RWPE1 (cell line): ENCODE measurements around the gene MYOG.

Source experiments
- CTCF ChIA-PET: fragments of 350-600 bp; sonication (Branson Sonifier 250); formaldehyde crosslinking; extraction: SDS; loops from one replicate; lab custom pipeline; 2021; lab: Yijun Ruan, JAX
- POLR2A ChIA-PET: fragments of 400-600 bp; formaldehyde crosslinking; extraction: SDS; loops from one replicate; lab custom pipeline; 2020; ENCODE audit warnings: antibody characterized with exemption; ENCODE audit not compliant: low non-redundant PET; lab: Yijun Ruan, JAX
- DNase-seq: peaks from one replicate; pipeline ENCODE4 v3.0.0; 2012; ENCODE audit warnings: low spot score
- H3K27ac ChIP-seq: fragments of 450-650 bp; 2 replicates; pipeline ENCODE4 v1.5.1; 2017
- TF ChIP-seq, protein P1 (sequence below): fragments of 450-650 bp; conservative IDR thresholded peaks from 2 replicates; pipeline ENCODE4 v1.5.1; 2017; ENCODE audit warnings: low read depth, mild to moderate bottlenecking

Gene MYOG

DNA sequence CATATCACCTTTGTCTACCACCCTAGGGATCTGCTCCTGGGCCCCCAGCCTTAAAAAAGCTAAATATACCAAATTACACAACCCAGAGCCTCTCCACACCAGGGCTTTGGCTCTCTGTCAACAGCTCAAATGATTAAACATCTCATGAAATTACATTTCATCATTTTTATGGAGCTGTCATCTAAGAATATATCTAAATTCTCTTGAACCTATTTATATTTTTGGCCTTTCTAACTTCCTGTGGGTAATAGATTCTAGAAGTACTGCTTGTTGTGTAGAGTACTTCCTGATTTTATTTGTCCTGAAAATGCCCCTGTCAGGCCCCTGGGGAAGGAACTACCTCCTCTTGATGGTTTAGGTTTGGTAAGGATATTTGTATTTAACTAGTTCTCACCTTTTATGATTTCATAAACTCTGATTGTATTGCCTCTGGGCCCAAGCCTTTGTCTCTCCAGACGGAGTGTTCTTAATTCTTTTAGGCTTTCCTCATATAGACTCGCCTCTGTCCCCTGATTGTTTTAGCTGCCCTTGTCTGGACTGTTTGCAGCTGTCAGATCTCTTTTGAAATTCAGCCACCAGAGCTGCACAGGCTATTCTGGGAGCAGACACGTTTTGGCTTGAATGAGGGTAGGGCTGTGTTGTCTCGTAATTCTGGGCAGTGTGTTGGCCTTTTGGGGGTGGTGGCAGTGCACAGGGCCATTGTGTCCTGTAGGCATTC is 16.6 kb downstream of the MYOG start:
- TF ChIP-seq, protein P1, sequence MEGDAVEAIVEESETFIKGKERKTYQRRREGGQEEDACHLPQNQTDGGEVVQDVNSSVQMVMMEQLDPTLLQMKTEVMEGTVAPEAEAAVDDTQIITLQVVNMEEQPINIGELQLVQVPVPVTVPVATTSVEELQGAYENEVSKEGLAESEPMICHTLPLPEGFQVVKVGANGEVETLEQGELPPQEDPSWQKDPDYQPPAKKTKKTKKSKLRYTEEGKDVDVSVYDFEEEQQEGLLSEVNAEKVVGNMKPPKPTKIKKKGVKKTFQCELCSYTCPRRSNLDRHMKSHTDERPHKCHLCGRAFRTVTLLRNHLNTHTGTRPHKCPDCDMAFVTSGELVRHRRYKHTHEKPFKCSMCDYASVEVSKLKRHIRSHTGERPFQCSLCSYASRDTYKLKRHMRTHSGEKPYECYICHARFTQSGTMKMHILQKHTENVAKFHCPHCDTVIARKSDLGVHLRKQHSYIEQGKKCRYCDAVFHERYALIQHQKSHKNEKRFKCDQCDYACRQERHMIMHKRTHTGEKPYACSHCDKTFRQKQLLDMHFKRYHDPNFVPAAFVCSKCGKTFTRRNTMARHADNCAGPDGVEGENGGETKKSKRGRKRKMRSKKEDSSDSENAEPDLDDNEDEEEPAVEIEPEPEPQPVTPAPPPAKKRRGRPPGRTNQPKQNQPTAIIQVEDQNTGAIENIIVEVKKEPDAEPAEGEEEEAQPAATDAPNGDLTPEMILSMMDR, result no peak
- no peak for DNase-seq
- ChIA-PET POLR2A (no interaction called here), CTCF (interaction anchor here (0.6 kb wide), 2 partner anchors 14 to 118 kb away, joined by 3 to 4 read pairs; no protein-coding TSS in a partner anchor)
- H3K27ac ChIP-seq, result peak overlapping the region; percentile 77

DNA sequence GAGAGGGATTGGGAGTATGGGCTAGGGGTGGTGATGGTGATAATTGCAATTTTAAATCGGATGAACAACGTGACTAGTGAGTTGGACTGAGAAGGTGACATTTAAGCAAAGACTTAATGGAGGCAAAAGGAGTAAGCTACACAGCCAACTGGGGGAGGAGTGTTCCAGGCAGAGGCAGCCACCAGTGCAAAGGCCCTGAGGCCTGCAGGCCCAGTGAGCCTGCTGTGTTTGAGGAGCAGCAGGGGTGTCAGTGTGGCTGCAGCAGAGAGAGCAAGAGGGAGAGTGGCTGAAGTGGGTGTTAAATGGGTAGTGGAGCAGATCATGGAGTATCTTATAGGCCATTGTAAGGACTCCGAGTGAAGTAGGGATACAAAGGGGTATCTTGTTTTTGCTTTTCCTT is 18.8 kb downstream of the MYOG start:
- ChIA-PET CTCF (interaction anchor here (0.5 to 1.7 kb wide), 10 partner anchors 10 to 1586 kb away, joined by 3 to 7 read pairs (median 4); no protein-coding TSS in a partner anchor), POLR2A (no interaction called here)

DNA sequence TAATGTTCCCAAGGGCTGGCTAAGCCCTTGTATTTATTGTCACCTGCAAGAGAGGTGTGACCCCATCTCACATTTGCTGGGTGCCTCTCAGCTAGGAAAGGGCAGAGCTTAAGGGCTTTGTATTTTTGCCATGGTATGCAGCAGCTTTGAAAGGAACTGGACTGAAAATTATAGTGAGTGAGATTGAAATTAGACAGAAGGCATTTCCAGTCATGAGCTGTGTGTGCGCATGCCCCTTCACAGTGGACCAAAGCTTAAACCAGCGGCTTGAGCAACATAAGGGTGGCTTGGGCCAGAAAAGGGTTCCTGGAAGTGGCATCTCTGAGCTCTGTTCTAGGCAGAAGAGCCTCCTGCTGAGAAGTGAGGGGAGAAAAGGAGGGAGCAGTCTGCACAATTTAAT is 19.8 kb downstream of the MYOG start:
- POLR2A ChIA-PET, result no interaction called here
- TF ChIP-seq, protein P1, result no peak

More for the DNA sequence above, 18.8 kb downstream of the MYOG start:
- no peak for DNase-seq
- TF ChIP-seq, protein P1, result no peak
- H3K27ac ChIP-seq, result no peak overlapping the region

DNA sequence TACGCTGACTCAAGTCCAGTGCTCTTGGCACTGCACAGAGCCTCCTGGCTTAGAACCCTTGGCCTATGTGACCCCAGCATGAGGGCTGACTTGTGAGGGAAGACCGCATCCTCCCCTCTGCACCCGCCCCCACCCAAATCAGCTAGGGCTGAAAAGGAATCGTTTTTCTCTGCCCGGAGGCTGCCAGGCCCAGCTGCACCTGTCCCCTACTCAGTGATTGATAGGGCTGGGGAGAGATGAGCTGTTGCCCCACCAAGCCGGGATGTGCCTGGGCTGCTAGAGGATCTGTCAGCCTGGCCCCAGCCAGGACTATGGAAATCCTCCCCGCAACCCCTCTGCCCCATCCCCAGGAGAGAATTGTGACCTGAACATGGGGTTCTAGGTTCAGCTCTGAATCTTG is 20.6 kb downstream of the MYOG start:
- POLR2A ChIA-PET, result no interaction called here
- CTCF ChIA-PET, result interaction anchor here (1.3 to 1.7 kb wide), 3 partner anchors 25 to 204 kb away, joined by 3 to 6 read pairs (median 4); no protein-coding TSS in a partner anchor
- TF ChIP-seq, protein P1, result no peak
- no peak overlapping the region for H3K27ac ChIP-seq
- DNase-seq, result no peak

More for the DNA sequence above, 19.8 kb downstream of the MYOG start:
- DNase-seq, result no peak
- CTCF ChIA-PET, result interaction anchor here (0.7 to 1.7 kb wide), 9 partner anchors 9 to 207 kb away, joined by 3 to 6 read pairs (median 3); no protein-coding TSS in a partner anchor
- H3K27ac ChIP-seq, result no peak overlapping the region

DNA sequence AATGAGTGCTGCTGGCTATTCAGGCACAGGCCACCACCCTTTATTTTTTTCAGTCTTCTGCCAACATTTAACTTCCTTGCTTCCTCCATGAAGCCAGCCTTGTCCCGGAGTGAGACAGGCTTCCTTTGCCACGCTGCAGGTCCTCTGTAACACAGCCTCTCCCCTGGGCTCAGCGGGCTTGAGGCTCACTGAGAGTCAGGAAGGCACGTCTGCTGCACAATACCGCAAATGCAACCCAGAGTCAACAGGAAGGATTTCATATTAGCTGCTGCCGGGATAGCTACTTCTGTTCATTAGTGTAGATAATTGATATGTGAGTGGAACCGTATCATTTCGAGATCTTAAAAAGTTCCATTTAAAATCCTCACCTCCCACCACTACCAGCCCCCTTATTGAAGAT is 22.5 kb downstream of the MYOG start:
- DNase-seq, result no peak
- TF ChIP-seq, protein P1, result no peak
- H3K27ac ChIP-seq, result no peak overlapping the region
- CTCF ChIA-PET, result interaction anchor here (0.5 to 1.1 kb wide), 2 partner anchors 13 to 204 kb away, joined by 3 read pairs; no protein-coding TSS in a partner anchor
- POLR2A ChIA-PET, result no interaction called here

DNA sequence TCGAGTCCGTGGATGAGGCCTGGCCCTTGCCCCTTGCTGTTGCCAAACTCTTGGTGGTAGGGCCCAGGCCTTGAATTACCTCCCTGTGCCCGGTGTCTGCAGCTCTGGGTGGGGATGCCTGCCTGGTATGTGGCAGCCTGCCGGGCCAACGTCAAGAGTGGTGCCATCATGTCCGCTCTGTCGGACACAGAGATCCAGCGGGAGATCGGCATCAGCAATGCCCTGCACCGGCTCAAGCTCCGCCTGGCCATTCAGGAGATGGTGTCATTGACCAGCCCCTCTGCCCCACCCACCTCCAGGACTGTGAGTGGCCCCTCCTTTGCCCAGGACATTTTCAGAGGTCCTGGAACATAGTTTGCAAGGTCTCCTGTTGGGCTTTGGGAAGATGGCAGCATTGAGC is 25.7 kb downstream of the MYOG start:
- CTCF ChIA-PET, result interaction anchor here (1.1 kb wide), 1 partner anchor 21 kb away, joined by 5 read pairs; no protein-coding TSS in a partner anchor
- TF ChIP-seq, protein P1, result no peak

More for the DNA sequence above, 25.7 kb downstream of the MYOG start:
- no peak for DNase-seq
- POLR2A ChIA-PET, result no interaction called here
- H3K27ac ChIP-seq, result no peak overlapping the region
